Tibial nerve (tissue), 4 donors: ENCODE results near the gene CD274. TPM values are rescaled to one million over a fixed set of nuclear protein-coding genes. Genes with fewer than 3 reads are reported as not detected.

Source experiments
- DNase-seq, 2 donors: peaks; one replicate each; pipeline ENCODE4 v3.0.0-alpha.2; 2019; ENCODE audit warnings: low spot score in 2 of 2
- H3K27ac ChIP-seq, 4 donors: fragments of 200-600 bp; sonication (generic) in 3 of 4; one replicate each; pipeline ENCODE4 v1.5.1; 2017 to 2019; ENCODE audit warnings: mild to moderate bottlenecking in 1 of 4
- H3K27me3 ChIP-seq, 2 donors: fragments of 200-600 bp; sonication (generic) in 1 of 2; one replicate each; pipeline versions ENCODE4 v1.5.1 to v1.6.0; 2017 to 2019
- H3K36me3 ChIP-seq, 3 donors: fragments of 200-600 bp; sonication (generic); one replicate each; pipeline ENCODE4 v1.5.1; 2018 to 2019
- H3K4me1 ChIP-seq, 4 donors: fragments of 200-600 bp; sonication (generic) in 3 of 4; one replicate each; pipeline ENCODE4 v1.5.1; 2017 to 2019
- H3K4me3 ChIP-seq, 4 donors: fragments of 200-600 bp; sonication (generic) in 3 of 4; one replicate each; pipeline ENCODE4 v1.5.1; 2017 to 2019; ENCODE audit warnings: mild to moderate bottlenecking in 1 of 4, moderate library complexity in 1 of 4
- H3K9me3 ChIP-seq, 4 donors: fragments of 200-600 bp; sonication (generic) in 3 of 4; one replicate each; pipeline ENCODE4 v1.5.1; 2017 to 2019
- CTCF ChIP-seq, 5 experiments: fragments of 200-600 bp in 3 of 5; fragments of 450-650 bp in 2 of 5; sonication (generic) in 3 of 5; IDR thresholded peaks; one replicate each; pipeline ENCODE4 v1.5.1; 2016 to 2019; ENCODE audit warnings: antibody characterized with exemption in 5 of 5, mild to moderate bottlenecking in 3 of 5, moderate library complexity in 2 of 5
- EP300 ChIP-seq, 2 donors: sonication (generic); formaldehyde crosslinking; IDR thresholded peaks; one replicate each; pipeline ENCODE4 v1.6.1; 2017; ENCODE audit warnings: antibody characterized with exemption in 2 of 2, mild to moderate bottlenecking in 1 of 2
- POLR2A ChIP-seq, 2 donors: fragments of 450-650 bp; IDR thresholded peaks; one replicate each; pipeline ENCODE4 v1.6.1; 2017; ENCODE audit warnings: antibody characterized with exemption in 2 of 2, mild to moderate bottlenecking in 2 of 2, moderate library complexity in 2 of 2
- WGBS, 2 donors: methylation state at CpG; one replicate each; pipeline ENCODE4 v1.1.5; 2018; 5-methylcytosine and 5-hydroxymethylcytosine counted together
- total RNA-seq, 4 donors: library from RNA; depleted of rRNA; stranded (reverse); fragments of >200 nt; gene quantifications; one replicate each; pipeline ENCODE4 v1.1.0, GENCODE V29; 2016

Gene CD274
- total RNA-seq, 4 donors from 2014 or later = 2.1 to 4.2 (median 2.5) TPM

GRCh38 chr9:5446451-5447236 lies 3.7 kb upstream of the CD274 start:
- DNase-seq = no peak
- no peaks in the 10 kb centered on the region for H3K27me3 ChIP-seq
- WGBS, 2 donors = 81 to 87% methylated on average over 3 of the region's 3 CpGs

DNA sequence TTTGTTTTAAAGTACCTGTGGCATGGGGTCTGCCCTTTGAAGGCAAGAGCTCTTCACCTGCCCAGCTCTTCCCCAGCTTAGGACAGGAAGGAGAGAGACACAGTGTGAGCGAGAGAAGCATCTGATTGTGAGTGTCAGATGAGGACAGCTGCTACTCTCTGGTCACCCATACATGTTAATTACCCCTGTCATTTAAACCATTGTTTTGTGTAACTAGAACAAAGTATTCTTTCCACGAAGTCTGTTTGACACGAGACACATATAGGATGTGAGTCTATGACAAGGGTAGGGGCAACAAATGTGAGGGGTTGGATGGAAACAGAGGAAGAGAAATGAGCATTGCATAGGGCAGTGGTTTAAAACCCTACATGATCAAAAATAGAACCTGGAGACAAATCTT lies 3.0 kb upstream of the CD274 start:
- WGBS, 2 donors = 82 to 89% methylated on average over 3 of the region's 3 CpGs
- H3K27ac ChIP-seq = no peak overlapping the region
- H3K36me3 ChIP-seq = no peaks in the 10 kb centered on the region
- H3K4me3 ChIP-seq = no peak overlapping the region
- H3K9me3 ChIP-seq = no peaks in the 10 kb centered on the region
- TF ChIP-seq CTCF (IDR thresholded peaks at IDR 0.05) (no peak), EP300 (IDR thresholded peaks at IDR 0.05) (no peak), POLR2A (IDR thresholded peaks at IDR 0.05) (no peak)
- DNase-seq = no peak
- H3K4me1 ChIP-seq = peaks cover 0 to 21% (median 14%) of the 10 kb centered on the region in 4 donors
- no peaks in the 10 kb centered on the region for H3K27me3 ChIP-seq

More at GRCh38 chr9:5446451-5447236, 3.7 kb upstream of the CD274 start:
- H3K4me1 ChIP-seq = peaks cover 0 to 19% (median 13%) of the 10 kb centered on the region in 4 donors
- no peak overlapping the region for H3K27ac ChIP-seq
- H3K36me3 ChIP-seq = no peaks in the 10 kb centered on the region
- no peak for TF ChIP-seq EP300 (IDR thresholded peaks at IDR 0.05)
- TF ChIP-seq POLR2A (IDR thresholded peaks at IDR 0.05) = no peak
- TF ChIP-seq CTCF (IDR thresholded peaks at IDR 0.05) = no peak
- H3K4me3 ChIP-seq = no peak overlapping the region
- H3K9me3 ChIP-seq = no peaks in the 10 kb centered on the region

DNA sequence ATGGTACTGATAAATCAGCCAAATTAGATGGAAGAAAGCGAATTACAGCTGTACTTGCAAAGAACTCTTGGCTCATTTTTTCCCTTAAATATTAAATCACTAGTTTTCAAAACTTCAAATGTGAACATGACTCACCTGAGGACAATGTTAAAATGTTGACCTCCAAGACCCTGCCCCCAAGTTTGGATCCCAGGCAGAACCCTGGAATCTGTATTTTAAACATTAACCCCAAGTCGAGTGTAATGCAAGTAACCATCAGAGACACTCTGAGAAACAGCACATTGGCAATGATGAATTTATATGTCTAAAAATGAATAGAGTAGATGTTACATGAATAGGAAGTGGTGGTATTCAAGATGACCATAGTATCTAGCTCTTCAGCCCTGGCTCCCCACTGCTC lies 2.3 kb upstream of the CD274 start:
- Histone ChIP-seq H3K27ac (no peak overlapping the region), H3K27me3 (no peaks in the 10 kb centered on the region), H3K36me3 (no peaks in the 10 kb centered on the region), H3K4me1 (peaks cover 0 to 21% (median 14%) of the 10 kb centered on the region in 4 donors), H3K4me3 (no peak overlapping the region), H3K9me3 (no peaks in the 10 kb centered on the region)
- 88 to 90% methylated on average over 2 of the region's 2 CpGs for WGBS, 2 donors
- TF ChIP-seq POLR2A (IDR thresholded peaks at IDR 0.05) = no peak
- TF ChIP-seq EP300 (IDR thresholded peaks at IDR 0.05) = no peak
- no peak for TF ChIP-seq CTCF (IDR thresholded peaks at IDR 0.05)
- DNase-seq = no peak

- H3K36me3 ChIP-seq = no peaks in the 10 kb centered on the region
- peak overlapping the region in 1 of 4 donors; percentile 88 for H3K27ac ChIP-seq
Observed at GRCh38 chr9:5448461-5449435, 1.6 kb upstream of the CD274 start.

More at GRCh38 chr9:5448461-5449435, 1.6 kb upstream of the CD274 start:
- Histone ChIP-seq H3K4me3 (no peak overlapping the region), H3K4me1 (peaks cover 0 to 22% (median 16%) of the 10 kb centered on the region in 4 donors), H3K27me3 (no peaks in the 10 kb centered on the region), H3K9me3 (no peaks in the 10 kb centered on the region)
- TF ChIP-seq POLR2A (IDR thresholded peaks at IDR 0.05) (no peak), EP300 (IDR thresholded peaks at IDR 0.05) (no peak), CTCF (IDR thresholded peaks at IDR 0.05) (no peak)
- no peak for DNase-seq
- 87 to 89% methylated on average over 5 of the region's 5 CpGs for WGBS, 2 donors
